ENCODE data around the gene CLOCK. TPM values are rescaled to one million over a fixed set of nuclear protein-coding genes. Genes with fewer than 3 reads are reported as not detected.
A peak's percentile ranks its signal among the peaks of the same experiment; 100 is the strongest.

The CLOCK gene
- total and polyA plus RNA-seq, 2 of the 13 experiments (the other 11 are each of a cell fraction or from before 2014, with no cell fraction given), result 8.8 to 13.5 TPM

- TF ChIP-seq TFDP2 (CRISPR knock-in tag; IDR thresholded peaks at IDR 0.05), result 0 out of 2 replicates have a peak, but pooled peaks have one; percentile 28
- peak; percentile 28; the same call in 1 of the 2 replicates for TF ChIP-seq ZNF331 (CRISPR knock-in tag; IDR thresholded peaks at IDR 0.05)
- no peak for TF ChIP-seq TBL1XR1 (IDR thresholded peaks at IDR 0.05; ENCODE audit: borderline replicate concordance, low read length, partially characterized antibody)
- no peak for TF ChIP-seq RBFOX2 (IDR thresholded peaks at IDR 0.05; ENCODE audit: low read depth, low read length)
- peak; percentile 77 for TF ChIP-seq NFYC (CRISPR knock-in tag; IDR thresholded peaks at IDR 0.05)
- TF ChIP-seq ZNF180 (CRISPR knock-in tag; IDR thresholded peaks at IDR 0.05; ENCODE audit: borderline replicate concordance, low read depth), result no peak
- 0 out of 2 replicates have a peak, but pooled peaks have one; percentile 25 for TF ChIP-seq HMGXB3 (CRISPR knock-in tag; IDR thresholded peaks at IDR 0.05; ENCODE audit: borderline replicate concordance)
- no peak for TF ChIP-seq ZBTB26 (CRISPR knock-in tag; IDR thresholded peaks at IDR 0.05; ENCODE audit: borderline replicate concordance)
- peak; percentile 33; the same call in 1 of the 2 replicates for TF ChIP-seq LCORL (IDR thresholded peaks at IDR 0.05)
- TF ChIP-seq LCORL (CRISPR knock-in tag; IDR thresholded peaks at IDR 0.05), result no peak
- TF ChIP-seq SAP130 (CRISPR knock-in tag; IDR thresholded peaks at IDR 0.05; ENCODE audit: low read depth), result peak; percentile 49; the same call in 1 of the 2 replicates
- TF ChIP-seq ZNF501 (CRISPR knock-in tag; IDR thresholded peaks at IDR 0.05), result peak; percentile 29; the same call in 1 of the 2 replicates
- TF ChIP-seq ARNT2 (CRISPR knock-in tag; IDR thresholded peaks at IDR 0.05; ENCODE audit: low read depth), result no peak
- peak; percentile 54; the same call in 1 of the 2 replicates for TF ChIP-seq HOMEZ (CRISPR knock-in tag; IDR thresholded peaks at IDR 0.05; ENCODE audit: low read depth)
- no peak for TF ChIP-seq MEF2D (CRISPR knock-in tag; IDR thresholded peaks at IDR 0.05)
These were observed 6.9 kb upstream of the CLOCK start (continued) for GRCh38 chr4:55553441-55554201.
